PC-3 (cell line): ENCODE results near the gene NOS1. TPM values are rescaled to one million over a fixed set of nuclear protein-coding genes. Genes with fewer than 3 reads are reported as not detected.

ENCODE experiments used
- ATAC-seq: fragments of 200-7000 bp; cut with Tn5 transposase; 2 replicates; pipeline ENCODE4 v1.9.1; 2020; ENCODE audit warnings: mild to moderate bottlenecking, moderate library complexity
- BruUV-seq: library from RNA; stranded (reverse); fragments of 400-500 nt; replicated peaks from 2 replicates; lab custom pipeline; 2021; lab: Mats Ljungman, UMichigan
- CTCF ChIA-PET: fragments of 300-600 bp; sonication (Branson Sonifier 250); formaldehyde crosslinking; loops from one replicate; lab custom pipeline; 2022; ENCODE audit warnings: antibody characterized with exemption; lab: Charles Lee
- POLR2A ChIA-PET: fragments of 300-600 bp; sonication (Branson Sonifier 250); formaldehyde crosslinking; loops from one replicate; lab custom pipeline; 2022; ENCODE audit warnings: antibody characterized with exemption; ENCODE audit not compliant: unreplicated experiment; lab: Charles Lee
- DNase-seq: peaks from one replicate; pipeline ENCODE4 v3.0.0-alpha.2; 2015
- H2AFZ ChIP-seq: fragments of 300-600 bp; sonication (generic); 2 replicates; pipeline ENCODE4 v1.6.0; 2016; ENCODE audit warnings: antibody characterized with exemption, low read length
- H3F3A ChIP-seq: fragments of 300-600 bp; sonication (generic); one replicate; pipeline ENCODE4 v1.6.0; 2017; ENCODE audit warnings: antibody characterized with exemption, low read length, control low read depth, mild to moderate bottlenecking; ENCODE audit not compliant: unreplicated experiment
- H3K27ac ChIP-seq: fragments of 300-600 bp; sonication (generic); 2 replicates; pipeline ENCODE4 v1.5.1; 2016; ENCODE audit warnings: mild to moderate bottlenecking, low read length
- H3K27me3 ChIP-seq: fragments of 300-600 bp; sonication (generic); 2 replicates; pipeline ENCODE4 v1.6.1; 2016; ENCODE audit warnings: low read length, mixed read lengths
- H3K36me3 ChIP-seq: fragments of 300-600 bp; sonication (generic); 2 replicates; pipeline ENCODE4 v1.6.1; 2016; ENCODE audit warnings: low read depth, mixed run types, low read length, mixed read lengths
- H3K4me1 ChIP-seq: fragments of 300-600 bp; sonication (generic); 2 replicates; pipeline ENCODE4 v1.5.1; 2016; ENCODE audit warnings: low read length; ENCODE audit not compliant: insufficient read depth
- H3K4me2 ChIP-seq: fragments of 300-600 bp; sonication (generic); 2 replicates; pipeline ENCODE4 v1.6.0; 2016; ENCODE audit warnings: low read length
- H3K4me3 ChIP-seq: fragments of 300-600 bp; sonication (generic); 2 replicates; pipeline ENCODE4 v1.5.1; 2016; ENCODE audit warnings: mild to moderate bottlenecking, low read length, mixed read lengths
- H3K79me2 ChIP-seq: fragments of 300-600 bp; sonication (generic); 2 replicates; pipeline ENCODE4 v1.6.1; 2017; ENCODE audit warnings: low read length, mixed read lengths
- H3K9ac ChIP-seq: fragments of 300-600 bp; sonication (generic); 2 replicates; pipeline ENCODE4 v1.6.0; 2016; ENCODE audit warnings: mild to moderate bottlenecking, low read length
- H3K9me2 ChIP-seq: fragments of 300-600 bp; sonication (generic); replicated peaks from 2 replicates; pipeline ENCODE4 v1.6.1; 2016; ENCODE audit warnings: mixed run types, low read length, mixed read lengths
- H3K9me3 ChIP-seq: fragments of 300-600 bp; sonication (generic); 2 replicates; pipeline ENCODE4 v1.6.1; 2016; ENCODE audit warnings: low read length, mixed read lengths
- H4K20me1 ChIP-seq: fragments of 300-600 bp; sonication (generic); 2 replicates; pipeline ENCODE4 v1.6.1; 2016; ENCODE audit warnings: low read length, mixed read lengths
- EZH2 ChIP-seq: fragments of 300-600 bp; sonication (generic); IDR thresholded peaks from one replicate; pipeline ENCODE4 v1.6.1; 2017; ENCODE audit warnings: antibody characterized with exemption, mild to moderate bottlenecking, low read length; ENCODE audit not compliant: unreplicated experiment
- EZH2phosphoT487 ChIP-seq: fragments of 300-600 bp; sonication (generic); IDR thresholded peaks from 2 replicates; pipeline ENCODE4 v1.6.1; 2018; ENCODE audit warnings: mild to moderate bottlenecking, antibody characterized with exemption, low read length, borderline replicate concordance
- intact Hi-C: fragments of 100-400 bp; cut with micrococcal nuclease; formaldehyde crosslinking; loops from 2 replicates; pipeline ENCODE4 v1.9.0; 2023
- total RNA-seq: library from RNA; depleted of rRNA; stranded (reverse); fragments of >200 nt; gene quantifications from 2 replicates; pipeline ENCODE4 v1.2.3, GENCODE V29; 2014
- TF ChIP-seq, protein P1 (sequence below): fragments of 300-600 bp; sonication (generic); conservative IDR thresholded peaks from 2 replicates; pipeline ENCODE4 v1.5.1; 2017; ENCODE audit warnings: antibody characterized with exemption, low read depth, mild to moderate bottlenecking, low read length

The NOS1 gene
- total RNA-seq, 1 experiment from 2014 or later = 0.11 TPM

DNA sequence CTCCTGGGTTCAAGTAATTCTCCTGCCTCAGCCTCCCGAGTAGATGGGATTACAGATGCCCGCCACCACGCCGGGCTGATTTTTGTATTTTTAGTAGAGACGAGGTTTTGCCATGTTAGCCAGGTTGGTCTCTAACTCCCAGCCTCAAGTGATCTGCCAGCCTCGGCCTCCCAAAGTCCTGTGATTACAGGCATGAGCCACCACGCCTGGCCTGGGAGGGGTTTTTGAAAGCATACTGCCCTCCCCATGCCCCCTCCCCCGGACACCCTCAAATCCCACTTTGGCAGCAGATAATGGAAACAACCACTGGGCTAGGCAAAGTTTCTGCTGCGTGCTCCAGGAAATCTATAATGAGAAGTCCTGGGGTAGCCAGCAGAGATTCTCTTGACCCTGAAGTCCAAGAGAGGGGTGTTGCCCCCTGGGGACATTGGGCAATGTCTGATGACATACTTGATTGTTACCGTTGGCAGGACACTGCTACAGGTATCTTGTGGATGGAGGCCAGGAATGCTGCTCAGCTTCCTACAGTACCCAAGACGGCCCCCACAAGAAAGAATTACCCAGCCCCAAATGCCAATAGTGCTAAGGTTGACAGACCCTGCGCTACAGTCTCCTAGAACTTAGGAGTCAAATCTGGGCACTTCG, 152.5 kb downstream of the NOS1 start:
- Histone ChIP-seq H3K9ac (no peak overlapping the region), H3K4me2 (no peak overlapping the region), H2AFZ (no peak overlapping the region), H3K79me2 (no peaks in the 10 kb centered on the region), H3K36me3 (no peaks in the 10 kb centered on the region), H3K9me3 (no peaks in the 10 kb centered on the region), H4K20me1 (no peaks in the 10 kb centered on the region), H3F3A (no peaks in the 10 kb centered on the region), H3K27ac (no peak overlapping the region), H3K27me3 (peaks cover 15% of the 10 kb centered on the region; the same call in 1 of the 2 replicates), H3K9me2 (no peaks in the 10 kb centered on the region), H3K4me3 (no peak overlapping the region), H3K4me1 (peaks cover 8% of the 10 kb centered on the region)
- intact Hi-C loops = no loop called here
- TF ChIP-seq EZH2phosphoT487 = no peak
- TF ChIP-seq, protein P1, sequence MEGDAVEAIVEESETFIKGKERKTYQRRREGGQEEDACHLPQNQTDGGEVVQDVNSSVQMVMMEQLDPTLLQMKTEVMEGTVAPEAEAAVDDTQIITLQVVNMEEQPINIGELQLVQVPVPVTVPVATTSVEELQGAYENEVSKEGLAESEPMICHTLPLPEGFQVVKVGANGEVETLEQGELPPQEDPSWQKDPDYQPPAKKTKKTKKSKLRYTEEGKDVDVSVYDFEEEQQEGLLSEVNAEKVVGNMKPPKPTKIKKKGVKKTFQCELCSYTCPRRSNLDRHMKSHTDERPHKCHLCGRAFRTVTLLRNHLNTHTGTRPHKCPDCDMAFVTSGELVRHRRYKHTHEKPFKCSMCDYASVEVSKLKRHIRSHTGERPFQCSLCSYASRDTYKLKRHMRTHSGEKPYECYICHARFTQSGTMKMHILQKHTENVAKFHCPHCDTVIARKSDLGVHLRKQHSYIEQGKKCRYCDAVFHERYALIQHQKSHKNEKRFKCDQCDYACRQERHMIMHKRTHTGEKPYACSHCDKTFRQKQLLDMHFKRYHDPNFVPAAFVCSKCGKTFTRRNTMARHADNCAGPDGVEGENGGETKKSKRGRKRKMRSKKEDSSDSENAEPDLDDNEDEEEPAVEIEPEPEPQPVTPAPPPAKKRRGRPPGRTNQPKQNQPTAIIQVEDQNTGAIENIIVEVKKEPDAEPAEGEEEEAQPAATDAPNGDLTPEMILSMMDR = no peak
- DNase-seq = no peak
- BruUV-seq = no TSS peak
- ATAC-seq = no peak
- ChIA-PET POLR2A (no interaction called here), CTCF (no interaction called here)

GRCh38 chr12:117208206-117208605, 153.2 kb downstream of the NOS1 start:
- CTCF ChIA-PET = no interaction called here

GRCh38 chr12:117207675-117208074, 153.8 kb downstream of the NOS1 start:
- no peak overlapping the region for H3K4me3 ChIP-seq
- no peaks in the 10 kb centered on the region for H4K20me1 ChIP-seq
- peaks cover under 1% of the 10 kb centered on the region; the same call in 1 of the 2 replicates for H3K4me1 ChIP-seq
- no peaks in the 10 kb centered on the region for H3F3A ChIP-seq
- ATAC-seq (no peak), DNase-seq (no peak)
- no peak overlapping the region for H3K27ac ChIP-seq
- intact Hi-C loops = no loop called here
- no peak overlapping the region for H3K4me2 ChIP-seq
- no TSS peak for BruUV-seq
- peaks cover 16% of the 10 kb centered on the region; the same call in 1 of the 2 replicates for H3K27me3 ChIP-seq
- TF ChIP-seq EZH2 (no peak), EZH2phosphoT487 (no peak)
- TF ChIP-seq, protein P1 = no peak
- H3K9me3 ChIP-seq = no peaks in the 10 kb centered on the region
- no peaks in the 10 kb centered on the region for H3K9me2 ChIP-seq
- H3K79me2 ChIP-seq = no peaks in the 10 kb centered on the region
- no peaks in the 10 kb centered on the region for H3K36me3 ChIP-seq
- no peak overlapping the region for H2AFZ ChIP-seq
- POLR2A ChIA-PET = no interaction called here
- H3K9ac ChIP-seq = no peak overlapping the region
- CTCF ChIA-PET = no interaction called here

More at GRCh38 chr12:117208206-117208605, 153.2 kb downstream of the NOS1 start:
- Histone ChIP-seq H3K27me3 (peaks cover 15% of the 10 kb centered on the region; the same call in 1 of the 2 replicates), H4K20me1 (no peaks in the 10 kb centered on the region), H3K4me3 (no peak overlapping the region), H3K4me2 (no peak overlapping the region), H3K4me1 (peaks cover 5% of the 10 kb centered on the region), H3K79me2 (no peaks in the 10 kb centered on the region), H3K9me3 (no peaks in the 10 kb centered on the region), H3K27ac (no peak overlapping the region), H3K9ac (no peak overlapping the region), H3K9me2 (no peaks in the 10 kb centered on the region), H3K36me3 (no peaks in the 10 kb centered on the region), H3F3A (no peaks in the 10 kb centered on the region), H2AFZ (no peak overlapping the region)
- POLR2A ChIA-PET = no interaction called here
- DNase-seq = no peak
- no peak for ATAC-seq
- BruUV-seq = no TSS peak
- TF ChIP-seq EZH2phosphoT487 (no peak), EZH2 (no peak)
- TF ChIP-seq, protein P1 = no peak
- intact Hi-C loops = no loop called here
